ENCODE results near the gene HINT2.

Gene HINT2

DNA sequence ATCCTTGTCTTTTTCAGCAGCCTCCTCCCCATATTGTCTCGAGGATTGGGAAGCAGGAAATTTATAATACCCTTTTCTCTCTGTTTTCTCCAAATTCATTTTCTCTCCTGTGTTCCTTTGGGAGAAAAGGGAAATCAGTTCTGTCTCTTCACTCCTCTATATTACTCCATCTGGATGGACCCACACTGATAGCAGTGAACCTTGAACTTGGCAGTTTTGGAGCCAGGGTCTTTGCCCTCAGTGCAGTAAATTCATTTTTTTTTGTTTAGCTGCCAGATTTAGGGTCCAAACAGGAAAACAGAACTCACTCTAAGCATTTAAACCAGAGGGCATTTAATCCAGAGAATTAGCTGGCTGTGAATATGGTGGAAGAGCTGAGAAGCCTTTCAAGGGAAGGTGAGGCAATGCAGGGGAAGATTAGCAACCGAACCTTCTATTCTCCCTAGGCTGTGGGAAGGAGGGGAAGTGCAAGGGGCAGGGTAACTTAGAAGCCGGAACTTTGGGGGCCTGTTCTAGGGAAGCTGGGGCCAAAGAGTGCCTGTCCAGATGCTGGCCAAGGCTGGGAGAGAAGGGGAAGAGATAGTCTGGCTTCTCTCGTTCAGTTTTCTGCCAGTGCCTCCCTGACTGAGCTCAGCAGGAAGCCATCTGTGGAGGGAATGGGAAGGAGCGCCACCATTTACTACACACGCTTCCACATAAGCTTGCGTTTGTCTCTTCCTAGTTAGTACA, 39.8 kb downstream of the HINT2 start:
- no peak for DNase-seq

DNA sequence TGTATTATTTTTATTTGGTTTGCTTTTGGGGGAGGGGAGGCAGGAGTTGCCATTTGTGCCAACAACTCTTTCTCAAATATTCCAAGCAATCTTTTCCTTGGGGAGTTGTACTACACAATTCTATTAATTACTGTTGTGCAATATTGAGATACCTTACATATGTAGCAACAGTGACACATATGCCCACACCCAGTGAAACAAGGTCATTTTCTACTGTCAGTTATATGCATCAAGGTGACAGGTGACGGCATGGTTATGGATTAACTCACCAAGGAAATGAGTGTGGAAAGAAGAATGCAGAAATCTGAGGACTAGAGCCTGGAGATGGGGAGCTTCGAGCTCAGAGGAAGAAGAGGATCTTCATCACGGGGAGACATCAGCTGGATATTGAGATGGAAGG, 42.9 kb downstream of the HINT2 start:
- no peak for DNase-seq

DNA sequence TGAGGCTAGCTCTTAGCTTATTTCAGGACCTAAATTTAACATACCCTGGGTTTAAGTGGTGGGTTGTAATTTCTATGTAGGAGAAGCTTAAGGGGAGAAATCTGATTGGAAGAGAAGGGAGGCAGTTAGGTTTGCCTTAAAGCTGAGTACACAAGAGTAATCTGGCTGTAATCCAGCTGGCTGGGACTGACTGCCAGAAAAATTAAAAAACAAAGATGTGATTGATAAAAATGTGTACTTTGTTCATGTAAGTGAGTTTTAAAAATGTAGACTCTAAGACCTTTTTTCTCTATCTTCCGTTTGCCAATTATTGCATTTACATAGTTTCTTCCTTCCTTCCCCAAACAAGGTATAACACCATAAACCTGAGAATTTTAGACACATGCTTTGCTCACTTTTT, 43.3 kb downstream of the HINT2 start:
- DNase-seq: no peak

DNA sequence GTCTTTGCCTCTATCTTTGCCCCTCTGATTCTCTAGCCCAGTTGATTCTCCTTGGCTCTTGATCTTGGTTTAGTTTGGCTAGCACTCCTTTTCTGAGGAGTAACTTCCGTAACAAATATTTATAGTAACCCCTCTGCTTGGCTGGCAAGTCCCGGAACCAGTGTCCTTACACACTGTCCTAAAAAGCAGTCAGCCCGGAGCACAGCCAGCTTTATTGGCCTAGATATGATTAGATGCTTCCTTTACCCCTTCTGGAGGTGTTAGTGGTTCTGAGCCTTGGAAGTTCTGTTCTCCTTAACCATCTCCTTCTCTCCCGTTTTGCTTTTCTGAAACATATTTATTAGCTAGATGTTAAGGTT, 43.8 kb downstream of the HINT2 start:
- DNase-seq: no peak

DNA sequence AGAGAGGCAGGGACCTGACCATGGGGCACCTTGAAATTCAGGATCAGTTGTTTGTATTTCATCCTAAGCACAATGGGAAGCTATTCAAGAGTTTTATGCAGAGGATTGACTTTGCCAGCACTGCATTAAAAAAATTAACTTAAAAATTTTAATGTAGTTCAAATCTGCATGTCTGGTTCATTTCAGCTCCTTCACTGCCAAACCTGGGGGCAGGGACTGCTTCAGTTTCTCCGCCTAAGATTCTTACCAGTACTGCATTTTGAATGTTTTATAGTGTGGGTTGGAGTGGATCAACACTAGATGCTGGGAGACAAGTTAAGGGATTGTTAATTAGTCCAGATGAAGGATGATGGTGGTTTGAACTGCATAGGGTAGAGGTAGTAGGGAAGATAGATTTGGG, 45.1 kb downstream of the HINT2 start:
- no peak for DNase-seq

DNA sequence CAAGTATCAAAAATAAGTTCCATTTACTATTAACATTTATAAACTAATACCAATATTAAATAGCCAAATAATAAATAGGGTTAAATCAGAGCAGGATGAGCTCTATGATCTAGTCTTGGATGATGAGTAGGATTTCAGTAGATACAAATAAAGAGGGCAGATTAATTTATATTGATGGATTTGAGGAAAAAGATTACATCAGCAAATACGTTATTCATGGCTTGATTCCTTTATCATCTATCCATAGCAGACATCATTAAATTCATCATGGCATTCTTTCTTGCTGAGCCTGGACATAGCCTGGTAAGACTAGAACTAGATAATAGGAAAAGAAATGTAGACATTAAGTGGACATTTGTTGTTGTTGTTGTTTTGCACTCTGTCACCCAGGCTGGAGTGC, 47.4 kb downstream of the HINT2 start:
- DNase-seq: no peak

DNA sequence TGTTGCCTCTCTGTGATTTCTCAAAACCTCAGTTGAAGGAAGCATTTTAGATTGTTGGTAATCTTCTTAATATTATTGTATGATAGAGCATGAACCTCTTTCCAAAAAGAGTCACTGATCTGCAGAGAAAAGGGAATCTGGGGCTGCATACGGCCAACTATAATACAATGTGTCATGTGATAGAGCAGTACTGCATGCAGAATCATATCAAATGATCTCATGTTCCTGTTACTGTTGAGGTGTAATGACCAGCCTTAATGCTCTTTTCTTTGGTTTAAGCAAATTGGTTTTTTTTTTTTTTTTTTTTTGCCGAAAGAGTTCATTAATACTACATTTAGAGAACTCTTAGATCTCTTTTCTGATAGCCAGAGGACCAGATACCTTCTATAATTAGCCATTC, 47.8 kb downstream of the HINT2 start:
- DNase-seq: no peak

DNA sequence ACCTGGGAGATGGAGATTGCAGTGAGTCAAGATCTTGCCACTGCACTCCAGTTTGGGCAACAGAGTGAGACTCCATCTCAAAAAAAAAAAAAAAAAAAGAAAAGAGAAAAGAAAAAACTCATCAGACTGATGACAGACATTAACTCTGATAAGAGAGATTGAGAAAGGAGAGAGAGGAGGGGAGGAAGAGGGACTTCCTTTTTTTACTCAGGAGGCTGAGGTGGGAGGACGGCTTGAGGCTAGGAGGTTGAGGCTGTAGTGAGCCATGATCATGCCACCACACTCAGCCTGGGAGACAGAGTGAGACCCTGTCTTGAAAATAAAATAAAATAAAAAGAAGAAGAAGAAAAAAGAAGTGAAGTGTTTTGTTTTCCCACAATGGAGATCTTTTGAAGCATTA, 51.0 kb downstream of the HINT2 start:
- DNase-seq: no peak

DNA sequence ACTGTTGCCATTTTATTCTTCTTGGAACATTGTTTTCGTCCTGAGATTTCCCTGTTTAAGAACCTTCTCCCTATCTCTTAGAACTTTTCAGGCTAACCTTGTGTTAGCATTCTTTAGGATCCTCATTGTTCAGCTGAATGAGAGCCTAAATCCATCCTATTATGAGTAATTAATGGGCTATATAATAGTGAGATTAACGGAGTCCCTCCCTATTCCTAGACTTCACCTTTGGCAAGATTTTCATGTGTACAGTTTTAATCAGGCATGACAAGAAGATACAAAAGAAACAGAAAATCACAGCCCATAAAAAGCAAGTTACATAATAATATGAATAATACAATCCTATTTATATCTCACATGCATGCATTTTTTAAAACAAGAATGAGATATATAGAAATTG, 51.7 kb downstream of the HINT2 start:
- DNase-seq: no peak

Data from effector CD4-positive, alpha-beta T cell (primary cell).